ENCODE results near the gene SCGB1A1. TPM values are rescaled to one million over a fixed set of nuclear protein-coding genes. Genes with fewer than 3 reads are reported as not detected.
"Not testable (repeated sequence)": the region's sequence is repeated elsewhere in the genome, so short reads cannot be mapped to it uniquely, and the experiment has no call there.

Gene SCGB1A1
- total RNA-seq, 3 donors from 2014 or later: not detected

- intact Hi-C loops (cut with DNase I, micrococcal nuclease); H3K4me3 ChIP-seq; H3K9me3 ChIP-seq; H3K36me3 ChIP-seq (ENCODE audit: low read depth); H3K4me1 ChIP-seq (ENCODE audit: low read depth): not testable (repeated sequence)
- peak; percentile 50 for TF ChIP-seq CTCF (IDR thresholded peaks at IDR 0.05)
- DNase-seq (peak in 2 of 3 donors; percentile 53 to 57), ATAC-seq (peak; percentile 98)
Observed at GRCh38 chr11:62380821-62381245, 38.0 kb upstream of the SCGB1A1 start.

- Histone ChIP-seq H3K9me3 (no peaks in the 10 kb centered on the region), H3K4me1 (ENCODE audit: low read depth) (peaks cover 6% of the 10 kb centered on the region), H3K36me3 (ENCODE audit: low read depth) (no peaks in the 10 kb centered on the region), H3K4me3 (no peak overlapping the region)
- TF ChIP-seq CTCF (IDR thresholded peaks at IDR 0.05): no peak
- DNase-seq (no peak), ATAC-seq (no peak)
- intact Hi-C loops (cut with DNase I, micrococcal nuclease): no loop called here
Observed at GRCh38 chr11:62383822-62384221, 35.0 kb upstream of the SCGB1A1 start.

GRCh38 chr11:62386083-62386482 lies 32.8 kb upstream of the SCGB1A1 start:
- DNase-seq; H3K36me3 ChIP-seq (ENCODE audit: low read depth); H3K4me3 ChIP-seq; H3K4me1 ChIP-seq (ENCODE audit: low read depth); intact Hi-C loops (cut with DNase I, micrococcal nuclease); H3K9me3 ChIP-seq: not testable (repeated sequence)
- peak; percentile 27 for ATAC-seq

- H3K36me3 ChIP-seq (ENCODE audit: low read depth): no peaks in the 10 kb centered on the region
- intact Hi-C loops (cut with DNase I, micrococcal nuclease): no loop called here
- DNase-seq: no peak
- no peak for TF ChIP-seq CTCF (IDR thresholded peaks at IDR 0.05)
- ATAC-seq: no peak
- H3K4me3 ChIP-seq: no peak overlapping the region
- H3K4me1 ChIP-seq (ENCODE audit: low read depth): no peaks in the 10 kb centered on the region
- H3K9me3 ChIP-seq: no peaks in the 10 kb centered on the region
Observed at GRCh38 chr11:62387381-62387780, 31.5 kb upstream of the SCGB1A1 start.

GRCh38 chr11:62388999-62389398 lies 29.8 kb upstream of the SCGB1A1 start:
- Histone ChIP-seq H3K4me3 (no peak overlapping the region), H3K36me3 (ENCODE audit: low read depth) (no peaks in the 10 kb centered on the region), H3K9me3 (no peaks in the 10 kb centered on the region), H3K4me1 (ENCODE audit: low read depth) (no peaks in the 10 kb centered on the region)
- intact Hi-C loops (cut with DNase I, micrococcal nuclease): no loop called here
- no peak for TF ChIP-seq CTCF (IDR thresholded peaks at IDR 0.05)
- peak in 1 of 3 donors; percentile 29 for DNase-seq
- no peak for ATAC-seq

- Histone ChIP-seq H3K4me1 (ENCODE audit: low read depth) (peaks cover 6% of the 10 kb centered on the region), H3K9me3 (no peaks in the 10 kb centered on the region), H3K36me3 (ENCODE audit: low read depth) (no peaks in the 10 kb centered on the region), H3K4me3 (no peak overlapping the region)
- TF ChIP-seq CTCF (IDR thresholded peaks at IDR 0.05): no peak
- ATAC-seq (no peak), DNase-seq (peak in 1 of 3 donors; percentile 19)
- intact Hi-C loops (cut with DNase I, micrococcal nuclease): loop anchor here (10.0 kb wide), 2 partner anchors 155 to 305 kb away; partner anchors contain the start of gene AHNAK (in 1 of the 2)
Observed at GRCh38 chr11:62390237-62390636, 28.6 kb upstream of the SCGB1A1 start.
